SW480 (cell line): Measurements from ENCODE around the gene GPS2.
"Not testable (repeated sequence)": the region's sequence is repeated elsewhere in the genome, so short reads cannot be mapped to it uniquely, and the experiment has no call there.

Experiments used
- DNase-seq: peaks from one replicate; pipeline ENCODE4 v3.0.0-alpha.2; 2016; ENCODE audit warnings: low spot score

The GPS2 gene

DNA sequence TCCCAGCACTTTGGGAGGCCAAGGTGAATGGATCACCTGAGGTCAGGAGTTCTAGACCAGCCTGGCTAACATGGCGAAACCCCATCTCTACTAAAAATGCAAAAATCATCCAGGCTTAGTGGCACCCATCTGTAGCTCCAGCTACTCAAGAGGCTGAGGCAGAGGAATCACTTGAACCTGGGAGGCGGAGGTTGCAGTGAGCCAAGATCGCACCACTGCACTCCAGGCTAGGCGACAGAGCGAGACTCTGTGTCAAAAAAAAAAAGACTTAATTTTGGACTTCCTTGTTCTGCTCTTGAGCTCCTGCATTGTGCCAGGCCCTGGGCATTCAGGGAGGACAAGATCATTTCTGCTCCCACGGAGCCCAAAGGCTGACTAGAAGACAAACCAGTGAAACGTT lies 22.4 kb upstream of the GPS2 start:
- DNase-seq = not testable (repeated sequence)

DNA sequence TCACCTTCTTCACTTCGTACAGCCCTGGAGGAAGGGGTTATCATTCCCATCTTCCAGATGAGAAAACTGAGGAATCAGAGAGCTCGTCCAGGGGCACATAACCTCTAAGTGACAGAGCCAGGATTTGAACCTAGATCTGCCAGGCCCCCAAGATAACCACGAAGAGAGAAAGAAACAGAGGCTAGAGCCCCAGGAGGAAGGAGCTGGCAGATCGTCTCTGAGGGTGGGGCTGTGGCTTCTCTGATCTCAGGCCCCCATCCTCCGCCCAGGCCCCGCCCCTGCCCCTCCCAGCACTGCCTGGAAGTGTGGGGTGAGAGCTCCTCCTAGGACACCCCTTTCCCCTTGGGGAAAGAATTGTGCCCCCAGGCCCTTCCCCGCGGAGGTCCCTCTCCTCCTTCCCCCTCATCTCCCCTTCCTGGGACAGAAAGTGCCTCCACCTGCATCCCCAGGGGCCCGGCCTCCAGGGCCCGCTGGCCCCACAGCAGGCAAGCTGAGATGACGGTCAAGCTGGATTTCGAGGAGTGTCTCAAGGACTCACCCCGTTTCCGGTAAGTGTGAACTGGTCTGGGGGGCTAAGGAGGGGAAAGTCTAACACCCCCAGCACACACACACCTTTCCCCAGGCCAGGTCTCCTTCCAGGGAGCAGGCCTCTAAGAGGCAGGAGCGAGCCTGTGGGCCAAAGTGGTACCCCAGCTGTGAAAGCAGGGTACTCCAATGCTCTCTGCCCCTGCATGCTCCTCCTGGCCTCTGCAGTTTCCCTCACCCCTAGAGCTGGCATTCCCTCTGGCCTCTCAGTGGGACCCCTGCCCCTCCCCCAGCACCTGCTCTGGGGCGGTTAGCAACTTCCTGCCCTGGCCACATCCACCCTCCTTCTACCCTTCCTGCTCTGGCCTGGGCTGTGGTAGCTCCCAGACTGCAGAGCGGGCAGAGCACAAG lies 21.3 kb upstream of the GPS2 start, which contains the start of gene ACAP1:
ACAP1 (plus strand) TSS at position 290 of the 936 bp plus-strand sequence; CDS start at position 496, 206 bp downstream.
- no peak for DNase-seq

DNA sequence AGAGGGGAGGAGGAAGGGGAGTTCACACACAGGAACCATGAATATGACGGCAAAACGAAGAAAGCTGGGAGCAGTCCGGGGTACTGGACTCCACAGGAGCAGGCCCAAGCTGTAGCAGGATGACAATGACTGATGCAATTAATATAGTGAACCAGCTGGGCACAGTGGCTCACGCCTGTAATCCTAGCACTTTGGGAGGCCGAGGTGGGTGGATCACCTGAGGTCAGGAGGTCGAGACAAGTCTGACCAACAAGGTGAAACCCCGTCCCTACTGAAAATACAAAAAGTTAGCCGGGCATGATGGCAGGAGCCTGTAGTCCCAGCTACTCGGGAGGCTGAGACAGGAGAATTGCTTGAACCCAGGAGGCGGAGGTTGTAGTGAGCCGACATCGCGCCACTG lies 20.6 kb upstream of the GPS2 start:
- DNase-seq = not testable (repeated sequence)

DNA sequence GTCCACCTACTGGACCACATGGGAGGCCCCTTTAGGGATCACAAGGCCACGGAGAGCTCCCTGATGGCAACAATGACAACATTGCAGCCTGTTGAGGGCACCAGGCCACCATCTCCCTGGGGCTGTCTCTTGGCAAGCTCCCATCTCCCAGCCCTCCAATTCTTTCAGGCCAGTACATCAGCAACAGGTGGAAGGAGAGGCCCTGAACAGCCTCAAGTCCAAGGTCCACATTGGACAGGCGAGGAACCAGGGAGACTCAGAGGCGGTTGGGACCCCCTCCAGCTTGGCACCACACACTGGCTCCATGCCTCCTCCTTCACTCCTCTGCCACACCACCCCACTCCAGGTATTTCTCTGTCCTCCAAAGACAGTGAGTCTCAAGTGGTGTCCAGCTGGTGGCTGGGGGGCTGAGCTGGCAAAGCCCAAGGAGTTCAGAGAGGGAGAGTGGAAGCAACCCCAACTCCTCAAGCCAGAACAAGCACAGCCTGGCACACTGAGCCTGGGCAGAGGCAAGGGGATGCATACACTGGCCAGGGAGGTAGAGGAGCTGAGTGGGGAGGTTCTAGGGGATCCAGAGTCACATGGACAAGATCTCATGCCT lies 19.9 kb upstream of the GPS2 start:
- no peak for DNase-seq

DNA sequence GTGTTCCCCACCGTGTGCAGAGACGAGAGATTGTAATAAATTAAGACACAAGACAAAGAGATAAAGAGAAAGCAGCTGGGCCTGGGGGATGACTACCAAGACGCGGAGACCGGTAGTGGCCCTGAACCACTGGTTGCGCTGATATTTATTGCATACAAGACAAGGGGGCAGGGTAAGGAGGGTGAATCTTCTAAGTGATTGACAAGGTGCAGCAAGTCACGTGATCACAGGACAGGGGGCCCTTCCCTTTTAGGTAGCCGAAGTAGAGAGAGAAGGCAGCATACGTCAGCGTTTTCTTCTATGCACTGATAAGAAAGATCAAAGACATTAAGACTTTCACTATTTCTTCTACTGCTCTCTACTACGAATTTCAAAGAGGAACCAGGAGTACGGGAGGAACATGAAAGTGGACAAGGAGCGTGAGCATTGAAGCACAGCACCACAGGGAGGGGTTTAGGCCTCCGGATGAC lies 17.5 kb upstream of the GPS2 start:
- not testable (repeated sequence) for DNase-seq

DNA sequence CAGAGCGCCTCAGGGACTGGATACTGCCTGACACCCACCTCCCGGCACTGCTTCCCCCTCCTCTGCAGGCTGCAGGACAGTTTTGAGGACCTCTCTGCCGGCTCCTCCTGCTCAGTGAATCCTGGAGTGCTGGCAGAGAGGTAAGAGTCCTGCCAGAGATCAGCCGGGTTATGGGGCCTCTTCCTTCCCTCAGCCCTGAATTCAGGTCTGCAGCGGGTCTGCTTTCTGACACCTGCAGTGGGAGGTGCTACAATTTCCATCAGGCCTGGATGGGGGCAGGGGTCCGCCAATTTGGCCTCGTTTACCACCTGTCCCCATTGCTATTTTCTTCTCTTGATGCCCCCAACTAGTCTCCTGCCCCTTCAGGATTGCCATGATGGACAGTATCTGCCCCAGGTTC lies 17.0 kb upstream of the GPS2 start:
- no peak for DNase-seq

DNA sequence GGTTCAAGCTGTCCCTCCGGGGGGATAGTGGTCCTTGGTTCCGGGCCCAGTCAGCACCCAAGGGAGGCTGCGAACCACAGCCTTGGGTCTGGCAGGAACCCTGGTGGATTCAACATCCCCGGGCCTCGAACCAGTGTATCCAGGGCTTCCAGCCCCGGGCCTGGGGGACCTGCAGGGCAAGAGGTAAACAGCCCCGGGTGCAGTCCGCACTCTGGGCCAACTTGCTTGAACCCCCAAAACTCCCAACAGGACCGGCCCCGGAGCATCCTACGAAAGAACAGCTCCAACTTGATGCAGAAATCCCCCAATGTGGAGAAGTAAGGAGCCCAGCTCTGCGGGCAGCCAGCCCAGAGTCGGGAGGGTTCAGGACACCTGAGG lies 15.5 kb upstream of the GPS2 start:
- no peak for DNase-seq

DNA sequence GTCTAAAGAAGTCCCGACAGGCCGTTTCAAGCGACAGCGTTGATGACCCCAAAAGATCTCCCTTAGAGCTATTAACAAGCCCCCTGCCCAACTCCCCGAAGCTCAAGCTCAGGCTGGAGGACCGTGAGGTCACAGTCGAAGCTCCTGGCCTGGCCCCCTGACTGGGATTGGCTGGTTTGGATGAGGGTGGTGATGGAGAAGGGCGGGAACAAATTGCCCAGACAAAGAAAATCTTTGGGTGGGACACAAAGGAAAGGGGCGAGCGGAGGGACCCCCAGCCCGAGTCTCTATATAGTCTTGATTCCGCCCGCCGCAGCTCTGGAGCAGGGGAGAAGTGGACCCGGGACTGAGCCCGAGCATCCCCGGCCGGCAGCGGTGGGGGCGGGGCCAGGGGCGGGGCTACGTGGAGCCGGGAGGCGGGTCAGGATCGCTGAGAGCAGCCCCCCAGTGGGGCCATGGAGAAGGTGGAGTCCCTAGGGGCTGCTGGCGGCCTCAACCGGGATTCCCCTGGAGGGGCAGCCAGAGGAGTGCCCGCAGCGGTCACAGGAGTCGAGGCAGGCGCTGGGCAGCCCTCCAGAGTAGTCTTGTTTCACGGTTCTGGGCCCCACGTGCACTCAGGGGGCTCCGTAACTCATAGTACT lies 15.0 kb upstream of the GPS2 start:
- peak; percentile 77 for DNase-seq

DNA sequence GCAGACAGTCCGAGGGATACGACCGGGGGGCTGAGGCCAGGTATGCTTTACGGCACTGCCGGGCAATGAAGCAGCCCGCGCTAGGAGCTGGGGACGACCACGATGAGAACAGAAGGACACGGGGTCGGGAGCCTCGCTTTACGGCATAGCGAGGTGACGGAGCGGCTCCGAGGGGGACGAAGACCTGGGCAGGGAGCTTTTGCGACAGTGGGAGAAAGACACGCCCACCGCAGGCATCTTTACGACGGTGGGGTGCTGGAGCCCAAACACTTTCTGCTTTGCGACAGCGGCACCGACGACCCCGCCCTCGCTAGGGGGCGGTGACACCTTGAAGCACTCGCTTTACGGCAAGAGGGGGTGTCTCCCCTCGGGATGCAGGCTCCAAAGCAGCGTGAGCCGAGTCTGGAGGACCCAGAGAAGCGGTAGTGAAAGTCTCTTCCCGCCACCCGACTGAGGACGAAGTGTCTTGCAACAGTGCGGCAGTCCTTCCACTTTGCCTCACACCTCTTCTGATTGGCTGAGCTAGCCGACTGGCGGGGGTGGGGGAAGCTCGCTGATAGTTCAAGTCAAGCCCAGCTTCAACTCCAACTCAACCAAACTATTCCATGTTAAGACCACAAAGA lies 14.3 kb upstream of the GPS2 start:
- DNase-seq = peak; percentile 98

DNA sequence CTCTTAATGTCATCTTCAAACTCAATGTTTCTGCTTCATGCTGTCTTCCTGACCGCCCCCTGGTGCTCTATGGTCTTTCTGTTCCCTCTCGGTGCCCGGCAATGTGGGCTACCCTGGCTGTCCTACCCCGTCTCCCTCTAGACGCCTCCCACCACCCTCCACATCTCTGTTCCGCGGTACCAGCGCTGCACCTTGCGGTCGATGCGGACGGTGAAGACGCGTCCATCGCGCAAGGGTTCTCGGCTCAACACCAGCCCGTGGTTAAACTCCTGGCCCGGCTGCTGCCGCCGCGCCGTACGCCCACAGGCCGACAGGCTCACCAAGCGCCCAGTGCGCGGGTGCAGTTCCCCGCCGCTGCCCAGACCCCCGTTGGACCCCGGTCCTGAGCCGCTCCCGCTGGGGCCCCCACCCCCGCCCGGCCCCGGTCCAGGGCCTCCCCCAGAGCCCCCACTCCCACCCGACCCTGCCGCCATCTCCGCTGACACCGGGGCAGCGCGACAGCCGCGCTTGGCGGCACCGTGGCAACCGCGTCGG lies 13.7 kb upstream of the GPS2 start, which contains the start of gene NEURL4:
NEURL4 (minus strand) TSS at position 496 of the 534 bp plus-strand sequence; CDS start at position 473, 23 bp downstream.
- no peak for DNase-seq

DNA sequence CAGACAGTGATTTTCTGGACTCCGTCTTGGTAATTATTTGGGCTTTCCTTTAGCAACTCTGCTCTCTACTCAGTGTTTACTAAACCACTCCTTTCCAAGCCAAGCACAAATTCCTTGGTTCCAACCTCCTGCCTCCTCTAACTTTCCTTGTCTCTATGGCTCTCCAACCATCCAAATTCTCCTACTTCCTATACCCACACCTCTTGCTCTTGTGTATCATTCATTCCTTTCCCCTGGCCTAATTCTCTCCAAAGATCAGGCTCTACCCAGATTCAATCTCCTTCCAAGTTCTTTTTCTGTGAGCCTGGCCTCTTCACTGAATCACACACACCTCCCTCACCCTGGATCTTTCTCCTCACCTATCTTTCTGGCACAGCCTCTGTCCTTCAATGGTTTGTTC lies 12.8 kb upstream of the GPS2 start:
- no peak for DNase-seq

DNA sequence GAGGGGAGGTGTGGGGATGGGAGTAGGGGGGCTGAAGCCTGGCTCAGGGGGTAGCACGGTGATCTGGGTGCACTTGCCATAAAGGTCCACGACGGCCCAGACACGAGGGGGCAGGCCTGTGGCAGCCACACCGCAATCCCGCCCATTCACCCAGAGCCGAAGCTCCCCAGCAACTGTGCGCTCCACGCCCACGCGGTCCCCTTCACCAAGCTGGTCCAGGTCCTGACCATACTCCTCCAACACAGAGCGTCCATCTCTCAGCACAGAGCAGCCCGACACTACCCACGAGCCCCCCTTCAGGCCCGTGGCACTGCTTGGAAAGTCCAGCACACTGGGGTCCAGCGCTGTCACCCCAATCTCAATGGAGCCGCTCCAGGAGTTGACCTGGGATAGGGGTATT lies 12.3 kb upstream of the GPS2 start:
- DNase-seq = no peak

DNA sequence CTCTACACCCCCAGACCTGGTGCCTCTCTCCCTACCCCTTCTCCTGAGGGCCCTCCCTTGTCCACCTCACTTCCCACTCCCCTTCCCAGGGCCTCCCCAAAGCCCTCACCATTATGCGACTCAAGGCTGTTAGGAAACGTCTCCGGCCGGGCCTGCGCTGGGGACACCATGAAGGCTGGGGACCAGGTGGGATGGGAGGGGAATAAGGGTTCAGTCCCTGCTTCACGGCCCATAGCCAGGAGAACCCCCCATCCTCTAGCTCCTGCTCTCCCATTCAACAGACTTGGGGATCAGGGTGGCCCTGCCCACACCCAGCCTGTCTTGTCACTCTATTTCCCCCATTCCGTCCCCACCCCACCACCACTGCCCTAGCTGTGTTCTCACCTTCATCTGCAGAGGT lies 11.9 kb upstream of the GPS2 start:
- no peak for DNase-seq

DNA sequence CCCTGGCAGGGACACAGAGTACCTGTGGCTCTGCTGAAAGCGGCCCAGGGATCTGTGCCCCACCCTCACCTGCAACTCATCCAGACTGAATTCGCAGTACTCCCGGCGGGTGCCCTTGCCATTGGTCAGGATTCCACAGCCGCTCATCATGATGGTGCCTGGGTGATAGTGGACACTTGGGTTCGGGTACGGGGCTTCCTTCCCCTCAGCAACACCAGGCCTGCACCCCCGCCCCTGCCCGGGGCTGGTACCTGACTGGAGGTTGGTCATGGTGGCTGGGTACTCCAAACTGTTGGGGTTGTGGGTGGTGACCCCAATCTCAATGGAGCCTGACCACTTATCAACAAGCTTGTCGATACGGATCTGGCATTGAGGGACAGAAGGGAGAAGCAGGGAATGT lies 11.0 kb upstream of the GPS2 start:
- no peak for DNase-seq

DNA sequence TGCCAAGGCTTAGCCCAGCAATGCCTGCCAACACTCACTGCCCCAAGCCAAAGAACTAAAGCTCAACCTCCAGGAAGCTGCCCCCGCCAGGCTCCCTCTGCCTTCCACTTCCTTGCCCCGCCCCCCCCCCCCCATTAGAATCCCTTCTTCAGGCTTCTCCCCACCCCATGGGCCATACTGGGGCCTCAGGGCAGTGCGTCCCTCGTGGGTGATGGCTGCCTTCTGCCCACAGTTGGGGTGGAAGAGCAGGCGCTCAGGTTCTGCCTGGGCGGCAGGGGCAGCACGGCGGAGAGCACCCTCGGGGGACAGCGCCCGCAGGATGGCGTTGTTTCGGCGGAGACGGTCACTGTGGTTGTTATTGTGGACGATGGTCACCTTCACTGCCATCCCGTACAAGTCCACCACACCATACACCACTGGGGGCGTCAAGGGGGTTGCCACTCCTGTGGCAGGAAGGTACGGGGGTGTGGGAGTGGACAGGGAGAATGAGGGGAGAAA lies 9.9 kb upstream of the GPS2 start:
- no peak for DNase-seq

DNA sequence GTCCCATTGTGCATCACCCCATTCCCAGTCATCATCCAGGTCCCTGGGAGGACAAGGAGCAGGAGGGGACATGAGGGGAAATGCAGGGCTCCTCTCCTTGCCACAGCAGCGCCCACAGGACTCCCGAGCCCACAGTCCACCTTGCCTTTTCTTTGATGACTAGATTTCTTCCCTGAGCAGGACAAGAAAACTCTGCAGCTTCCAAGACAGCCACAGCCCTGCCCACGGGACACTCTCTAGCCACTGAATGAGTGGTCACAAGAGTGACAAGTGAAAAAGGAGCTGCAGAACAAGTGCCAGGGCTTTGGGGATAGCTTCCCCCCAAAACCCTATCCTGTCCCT lies 9.2 kb upstream of the GPS2 start:
- DNase-seq = no peak

DNA sequence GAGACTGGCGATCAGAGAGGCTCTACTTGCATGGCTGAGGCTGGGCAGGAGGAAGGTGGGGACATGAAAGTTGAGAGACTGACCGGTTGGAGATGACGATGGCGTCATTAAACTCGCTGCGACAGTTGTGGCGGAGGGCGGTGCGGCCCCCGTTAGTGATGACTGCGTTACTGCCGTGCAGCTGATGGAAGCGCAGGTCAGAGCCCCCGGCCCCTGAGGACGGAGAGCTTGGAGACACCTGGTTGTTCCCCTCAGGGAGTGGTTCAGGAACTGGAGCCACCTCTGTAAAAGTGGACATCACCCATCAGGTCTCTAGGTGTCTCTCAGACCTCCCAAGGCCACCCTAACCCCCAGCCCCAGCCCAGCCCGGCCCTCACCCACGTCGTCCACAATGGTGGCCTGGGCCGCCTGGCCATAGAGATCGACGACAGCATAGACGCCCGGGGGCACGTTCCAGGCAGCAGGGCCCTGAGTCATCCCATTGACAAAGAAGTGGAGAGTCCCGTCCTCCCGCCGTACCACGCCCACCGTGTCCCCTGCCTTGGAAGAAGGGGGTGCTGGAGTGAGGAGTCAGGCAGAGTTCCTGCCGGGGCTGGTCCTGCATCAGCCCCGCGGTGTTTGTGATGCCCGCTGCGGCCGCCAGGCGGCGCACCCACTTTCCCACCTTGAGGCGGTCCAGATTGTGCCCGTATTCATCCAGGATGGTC lies 8.7 kb upstream of the GPS2 start:
- DNase-seq = no peak

DNA sequence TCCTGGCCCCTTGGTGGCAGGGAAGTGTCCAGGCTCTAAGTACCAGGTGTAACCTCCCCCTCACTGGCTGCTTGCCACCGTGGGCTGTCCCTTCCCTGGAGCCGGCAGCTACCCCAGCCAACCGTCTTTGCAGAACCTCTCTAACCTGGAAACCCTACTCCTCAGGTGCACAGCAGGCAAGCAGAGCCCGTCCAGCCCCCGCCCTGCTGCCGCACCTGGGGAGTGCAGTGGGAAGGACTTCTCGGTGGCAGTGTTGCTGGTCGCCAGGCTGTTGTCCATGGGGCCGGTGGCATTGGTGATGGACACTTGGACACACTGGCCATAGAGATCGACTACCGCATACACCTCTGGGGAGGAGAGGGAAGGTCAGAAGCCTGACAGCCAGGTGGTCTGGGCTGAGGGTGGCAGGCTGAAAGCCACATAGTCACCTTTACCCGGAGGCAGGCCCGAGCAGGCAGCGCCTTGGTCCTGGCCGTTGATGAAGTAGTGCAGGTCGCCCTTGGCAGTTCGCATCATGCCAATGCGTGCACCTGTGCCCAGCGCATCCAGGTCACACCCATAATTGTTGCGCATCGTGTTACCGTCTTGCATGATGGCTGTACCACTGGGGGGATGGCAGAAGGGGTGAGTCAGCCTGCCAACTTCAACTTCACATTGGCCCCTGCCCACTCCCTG lies 7.5 kb upstream of the GPS2 start:
- DNase-seq = no peak

DNA sequence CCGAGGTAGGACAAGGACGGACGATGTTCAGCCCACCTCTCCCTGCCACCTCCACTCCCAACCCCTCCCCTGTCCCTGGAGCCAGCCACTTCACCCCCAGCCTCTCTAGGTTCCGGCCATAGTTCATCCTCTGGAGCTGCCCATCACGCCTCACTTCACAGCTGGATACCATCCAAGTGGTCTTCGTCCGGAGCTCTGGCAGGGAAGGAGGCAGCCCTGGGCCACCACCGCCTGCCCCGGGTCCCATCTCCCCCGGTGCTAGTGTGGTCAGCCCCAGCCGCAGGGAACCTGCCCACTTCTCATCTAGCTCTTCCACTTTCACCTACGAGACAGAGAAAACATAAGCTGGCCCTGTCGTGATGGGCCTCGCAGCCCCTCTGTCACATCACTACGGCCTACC lies 6.3 kb upstream of the GPS2 start:
- no peak for DNase-seq

DNA sequence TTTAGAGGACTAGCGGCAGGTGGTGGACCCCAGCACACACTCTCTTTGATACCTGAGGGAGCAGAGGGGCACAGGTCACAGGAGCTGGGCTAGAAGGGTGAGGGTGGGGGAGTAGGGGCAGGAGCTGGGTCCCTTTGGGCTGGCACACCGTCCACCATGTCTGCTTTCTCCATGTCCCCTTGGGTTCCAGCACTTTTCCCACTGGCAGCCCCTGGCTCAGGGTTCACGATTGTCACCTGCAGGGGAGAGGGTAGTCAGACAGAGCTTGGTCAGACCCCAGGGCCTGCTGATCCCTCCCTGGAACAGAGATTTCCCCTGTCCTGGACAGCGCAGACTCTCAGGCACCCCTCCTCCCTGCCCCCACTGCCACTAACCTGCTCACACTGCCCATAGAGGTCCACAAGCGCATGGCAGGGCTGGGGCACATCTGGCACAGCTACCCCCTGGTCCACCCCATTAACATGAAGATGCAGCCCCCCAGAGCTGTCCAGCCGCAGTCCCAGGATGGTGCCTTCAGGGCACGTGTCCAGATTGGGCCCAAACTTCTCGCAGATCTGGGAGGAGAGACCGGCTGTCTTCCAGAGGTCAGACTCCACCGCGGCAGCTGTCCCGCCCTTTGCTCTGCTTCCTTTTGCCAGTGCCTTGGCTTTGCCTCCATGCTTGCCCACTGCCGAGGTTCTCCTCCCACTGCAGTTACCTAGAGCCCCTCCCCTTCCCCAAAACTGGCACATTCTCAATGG lies 3.1 kb upstream of the GPS2 start:
- no peak for DNase-seq
